ENCODE results near the gene NAA15. TPM values are rescaled to one million over a fixed set of nuclear protein-coding genes. Genes with fewer than 3 reads are reported as not detected.
"Not testable (repeated sequence)": the region's sequence is repeated elsewhere in the genome, so short reads cannot be mapped to it uniquely, and the experiment has no call there.

The NAA15 gene
- total RNA-seq, 1 experiment from 2014 or later, result 98.9 TPM

DNA sequence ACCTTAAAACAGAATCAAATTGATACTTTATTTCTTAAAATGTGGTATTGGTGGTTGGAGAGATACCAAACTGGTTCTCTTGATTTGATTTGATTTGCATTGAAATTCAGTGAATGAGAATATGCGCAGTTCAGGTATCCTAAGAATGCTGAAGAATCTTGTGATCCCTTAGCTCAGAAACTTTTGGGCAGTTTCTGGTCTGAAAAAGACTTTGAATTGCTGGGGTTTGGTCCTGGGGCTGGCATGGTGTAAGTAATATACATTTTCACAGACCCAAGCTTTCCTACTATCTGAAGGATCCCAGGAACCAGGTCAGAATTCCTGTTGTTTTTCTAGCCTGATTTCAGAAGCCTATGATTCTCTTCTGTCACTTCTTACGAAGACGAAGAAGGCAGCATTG lies 159.3 kb downstream of the NAA15 start (continued):
- TF ChIP-seq, protein P1, sequence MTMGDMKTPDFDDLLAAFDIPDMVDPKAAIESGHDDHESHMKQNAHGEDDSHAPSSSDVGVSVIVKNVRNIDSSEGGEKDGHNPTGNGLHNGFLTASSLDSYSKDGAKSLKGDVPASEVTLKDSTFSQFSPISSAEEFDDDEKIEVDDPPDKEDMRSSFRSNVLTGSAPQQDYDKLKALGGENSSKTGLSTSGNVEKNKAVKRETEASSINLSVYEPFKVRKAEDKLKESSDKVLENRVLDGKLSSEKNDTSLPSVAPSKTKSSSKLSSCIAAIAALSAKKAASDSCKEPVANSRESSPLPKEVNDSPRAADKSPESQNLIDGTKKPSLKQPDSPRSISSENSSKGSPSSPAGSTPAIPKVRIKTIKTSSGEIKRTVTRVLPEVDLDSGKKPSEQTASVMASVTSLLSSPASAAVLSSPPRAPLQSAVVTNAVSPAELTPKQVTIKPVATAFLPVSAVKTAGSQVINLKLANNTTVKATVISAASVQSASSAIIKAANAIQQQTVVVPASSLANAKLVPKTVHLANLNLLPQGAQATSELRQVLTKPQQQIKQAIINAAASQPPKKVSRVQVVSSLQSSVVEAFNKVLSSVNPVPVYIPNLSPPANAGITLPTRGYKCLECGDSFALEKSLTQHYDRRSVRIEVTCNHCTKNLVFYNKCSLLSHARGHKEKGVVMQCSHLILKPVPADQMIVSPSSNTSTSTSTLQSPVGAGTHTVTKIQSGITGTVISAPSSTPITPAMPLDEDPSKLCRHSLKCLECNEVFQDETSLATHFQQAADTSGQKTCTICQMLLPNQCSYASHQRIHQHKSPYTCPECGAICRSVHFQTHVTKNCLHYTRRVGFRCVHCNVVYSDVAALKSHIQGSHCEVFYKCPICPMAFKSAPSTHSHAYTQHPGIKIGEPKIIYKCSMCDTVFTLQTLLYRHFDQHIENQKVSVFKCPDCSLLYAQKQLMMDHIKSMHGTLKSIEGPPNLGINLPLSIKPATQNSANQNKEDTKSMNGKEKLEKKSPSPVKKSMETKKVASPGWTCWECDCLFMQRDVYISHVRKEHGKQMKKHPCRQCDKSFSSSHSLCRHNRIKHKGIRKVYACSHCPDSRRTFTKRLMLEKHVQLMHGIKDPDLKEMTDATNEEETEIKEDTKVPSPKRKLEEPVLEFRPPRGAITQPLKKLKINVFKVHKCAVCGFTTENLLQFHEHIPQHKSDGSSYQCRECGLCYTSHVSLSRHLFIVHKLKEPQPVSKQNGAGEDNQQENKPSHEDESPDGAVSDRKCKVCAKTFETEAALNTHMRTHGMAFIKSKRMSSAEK (CRISPR knock-in tag; IDR thresholded peaks at IDR 0.05; ENCODE audit: borderline replicate concordance), result no peak
- TF ChIP-seq, protein P2, sequence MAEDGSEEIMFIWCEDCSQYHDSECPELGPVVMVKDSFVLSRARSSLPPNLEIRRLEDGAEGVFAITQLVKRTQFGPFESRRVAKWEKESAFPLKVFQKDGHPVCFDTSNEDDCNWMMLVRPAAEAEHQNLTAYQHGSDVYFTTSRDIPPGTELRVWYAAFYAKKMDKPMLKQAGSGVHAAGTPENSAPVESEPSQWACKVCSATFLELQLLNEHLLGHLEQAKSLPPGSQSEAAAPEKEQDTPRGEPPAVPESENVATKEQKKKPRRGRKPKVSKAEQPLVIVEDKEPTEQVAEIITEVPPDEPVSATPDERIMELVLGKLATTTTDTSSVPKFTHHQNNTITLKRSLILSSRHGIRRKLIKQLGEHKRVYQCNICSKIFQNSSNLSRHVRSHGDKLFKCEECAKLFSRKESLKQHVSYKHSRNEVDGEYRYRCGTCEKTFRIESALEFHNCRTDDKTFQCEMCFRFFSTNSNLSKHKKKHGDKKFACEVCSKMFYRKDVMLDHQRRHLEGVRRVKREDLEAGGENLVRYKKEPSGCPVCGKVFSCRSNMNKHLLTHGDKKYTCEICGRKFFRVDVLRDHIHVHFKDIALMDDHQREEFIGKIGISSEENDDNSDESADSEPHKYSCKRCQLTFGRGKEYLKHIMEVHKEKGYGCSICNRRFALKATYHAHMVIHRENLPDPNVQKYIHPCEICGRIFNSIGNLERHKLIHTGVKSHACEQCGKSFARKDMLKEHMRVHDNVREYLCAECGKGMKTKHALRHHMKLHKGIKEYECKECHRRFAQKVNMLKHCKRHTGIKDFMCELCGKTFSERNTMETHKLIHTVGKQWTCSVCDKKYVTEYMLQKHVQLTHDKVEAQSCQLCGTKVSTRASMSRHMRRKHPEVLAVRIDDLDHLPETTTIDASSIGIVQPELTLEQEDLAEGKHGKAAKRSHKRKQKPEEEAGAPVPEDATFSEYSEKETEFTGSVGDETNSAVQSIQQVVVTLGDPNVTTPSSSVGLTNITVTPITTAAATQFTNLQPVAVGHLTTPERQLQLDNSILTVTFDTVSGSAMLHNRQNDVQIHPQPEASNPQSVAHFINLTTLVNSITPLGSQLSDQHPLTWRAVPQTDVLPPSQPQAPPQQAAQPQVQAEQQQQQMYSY (CRISPR knock-in tag; IDR thresholded peaks at IDR 0.05), result no peak

DNA sequence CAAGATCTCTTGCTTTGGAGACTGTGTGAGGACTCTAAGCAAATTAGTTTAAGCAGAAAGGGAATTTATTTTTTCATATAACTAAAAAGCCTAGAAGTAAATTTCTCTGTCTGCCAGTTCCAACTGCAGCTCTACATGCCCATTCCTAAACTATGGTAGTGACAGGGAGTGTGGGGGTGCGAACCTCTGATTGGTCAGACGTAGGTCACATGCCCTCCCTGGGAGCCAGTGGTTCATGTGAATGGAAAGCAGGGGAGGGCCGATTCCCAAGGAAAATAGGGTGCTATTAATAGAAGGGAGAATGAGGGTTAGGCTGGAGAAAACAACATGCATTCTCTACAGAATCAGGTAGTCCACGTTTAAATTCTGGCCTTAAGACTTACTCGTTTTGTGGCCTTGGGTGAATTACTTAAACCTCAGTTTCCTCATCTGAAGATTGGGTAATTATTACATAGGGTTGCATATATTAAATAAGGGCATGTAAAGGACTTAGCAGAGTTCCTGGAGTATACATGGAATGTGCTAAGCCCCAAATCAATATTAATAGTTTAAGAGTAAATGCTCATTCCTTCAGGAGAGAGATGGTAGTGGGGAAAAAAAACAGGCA lies 159.8 kb downstream of the NAA15 start:
- Mint-ChIP-seq H3K27me3 (ENCODE audit: low read depth) (no peaks in the 10 kb centered on the region), H3K4me1 (peaks cover 46% of the 10 kb centered on the region), H3K27ac (peak overlapping the region; percentile 99), H3K4me3 (peak overlapping the region; percentile 41), H3K9me3 (peaks cover 3% of the 10 kb centered on the region; the same call in 1 of the 2 replicates), H3K36me3 (peaks cover 3% of the 10 kb centered on the region; the same call in 1 of the 2 replicates)
- DNase-seq (ENCODE audit: low spot score), result peak; percentile 46
- TF ChIP-seq ZBTB21 (CRISPR knock-in tag; IDR thresholded peaks at IDR 0.05; ENCODE audit: borderline replicate concordance) (no peak), NFYB (CRISPR knock-in tag; conservative IDR thresholded peaks at IDR 0.05; ENCODE audit: low read depth) (peak; percentile 52)
- TF ChIP-seq, protein P3, sequence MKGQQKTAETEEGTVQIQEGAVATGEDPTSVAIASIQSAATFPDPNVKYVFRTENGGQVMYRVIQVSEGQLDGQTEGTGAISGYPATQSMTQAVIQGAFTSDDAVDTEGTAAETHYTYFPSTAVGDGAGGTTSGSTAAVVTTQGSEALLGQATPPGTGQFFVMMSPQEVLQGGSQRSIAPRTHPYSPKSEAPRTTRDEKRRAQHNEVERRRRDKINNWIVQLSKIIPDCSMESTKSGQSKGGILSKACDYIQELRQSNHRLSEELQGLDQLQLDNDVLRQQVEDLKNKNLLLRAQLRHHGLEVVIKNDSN (CRISPR knock-in tag; IDR thresholded peaks at IDR 0.05), result peak; percentile 93
- TF ChIP-seq, protein P4, sequence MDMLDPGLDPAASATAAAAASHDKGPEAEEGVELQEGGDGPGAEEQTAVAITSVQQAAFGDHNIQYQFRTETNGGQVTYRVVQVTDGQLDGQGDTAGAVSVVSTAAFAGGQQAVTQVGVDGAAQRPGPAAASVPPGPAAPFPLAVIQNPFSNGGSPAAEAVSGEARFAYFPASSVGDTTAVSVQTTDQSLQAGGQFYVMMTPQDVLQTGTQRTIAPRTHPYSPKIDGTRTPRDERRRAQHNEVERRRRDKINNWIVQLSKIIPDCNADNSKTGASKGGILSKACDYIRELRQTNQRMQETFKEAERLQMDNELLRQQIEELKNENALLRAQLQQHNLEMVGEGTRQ (CRISPR knock-in tag; IDR thresholded peaks at IDR 0.05), result peak; percentile 94
- CTCF ChIA-PET, result interaction anchor here (0.6 to 2.0 kb wide), 8 partner anchors 9 to 430 kb away, joined by 3 to 11 read pairs (median 3); no protein-coding TSS in a partner anchor
- peak; percentile 91 for ATAC-seq
- POLR2A ChIA-PET, result interaction anchor here (0.6 to 1.2 kb wide), 2 partner anchors 283 to 363 kb away, joined by 3 read pairs; no protein-coding TSS in a partner anchor

DNA sequence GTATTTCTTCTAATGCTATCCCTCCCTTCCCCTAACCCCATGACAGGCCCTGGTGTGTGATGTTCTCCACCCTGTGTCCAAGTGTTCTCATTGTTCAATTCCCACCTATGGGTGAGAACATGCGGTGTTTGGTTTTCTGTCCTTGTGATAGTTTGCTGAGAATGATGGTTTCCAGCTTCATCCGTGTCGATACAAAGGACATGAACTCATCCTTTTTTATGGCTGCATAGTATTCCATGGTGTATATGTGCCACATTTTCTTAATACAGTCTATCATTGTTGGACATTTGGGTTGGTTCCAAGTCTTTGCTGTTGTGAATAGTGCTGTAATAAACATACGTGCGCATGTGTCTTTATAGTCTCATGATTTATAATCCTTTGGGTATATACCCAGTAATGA lies 163.2 kb downstream of the NAA15 start:
- DNase-seq (ENCODE audit: low spot score); H3K27ac Mint-ChIP-seq; CTCF ChIA-PET; POLR2A ChIA-PET; H3K4me3 Mint-ChIP-seq; ATAC-seq; H3K27me3 Mint-ChIP-seq (ENCODE audit: low read depth): not testable (repeated sequence)
- Mint-ChIP-seq H3K36me3 (peaks cover 15% of the 10 kb centered on the region; the same call in 1 of the 2 replicates), H3K9me3 (peaks cover 18% of the 10 kb centered on the region), H3K4me1 (peaks cover 15% of the 10 kb centered on the region)

DNA sequence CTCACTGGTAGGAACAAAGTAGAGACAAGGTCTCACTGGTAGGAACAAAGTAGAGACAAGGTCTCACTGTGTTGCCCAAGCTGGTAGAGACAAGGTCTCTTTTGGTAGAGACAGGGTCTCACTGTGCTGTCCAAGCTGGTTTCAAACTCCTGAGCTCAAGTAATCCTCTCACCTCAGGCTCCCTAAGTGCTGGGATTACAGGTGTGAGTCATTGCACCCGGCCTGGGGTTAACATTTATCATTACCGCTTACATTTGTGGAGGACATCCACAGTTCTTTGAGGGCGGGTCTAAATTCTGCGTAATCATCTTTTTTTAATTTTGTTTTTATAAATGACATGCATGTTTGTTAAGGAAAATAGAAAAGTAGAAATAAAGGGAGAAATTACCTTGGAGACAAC lies 164.6 kb downstream of the NAA15 start:
- CTCF ChIA-PET, result interaction anchor here (1.3 kb wide), 2 partner anchors 44 to 99 kb away, joined by 3 to 4 read pairs; no protein-coding TSS in a partner anchor
- ATAC-seq, result no peak
- POLR2A ChIA-PET, result no interaction called here
- H3K27ac Mint-ChIP-seq, result no peak overlapping the region
- H3K36me3 Mint-ChIP-seq, result peaks cover 15% of the 10 kb centered on the region; the same call in 1 of the 2 replicates
- H3K27me3 Mint-ChIP-seq (ENCODE audit: low read depth), result no peaks in the 10 kb centered on the region
- peaks cover 5% of the 10 kb centered on the region for H3K4me1 Mint-ChIP-seq
- peaks cover 18% of the 10 kb centered on the region for H3K9me3 Mint-ChIP-seq
- no peak overlapping the region for H3K4me3 Mint-ChIP-seq
- TF ChIP-seq, protein P5, sequence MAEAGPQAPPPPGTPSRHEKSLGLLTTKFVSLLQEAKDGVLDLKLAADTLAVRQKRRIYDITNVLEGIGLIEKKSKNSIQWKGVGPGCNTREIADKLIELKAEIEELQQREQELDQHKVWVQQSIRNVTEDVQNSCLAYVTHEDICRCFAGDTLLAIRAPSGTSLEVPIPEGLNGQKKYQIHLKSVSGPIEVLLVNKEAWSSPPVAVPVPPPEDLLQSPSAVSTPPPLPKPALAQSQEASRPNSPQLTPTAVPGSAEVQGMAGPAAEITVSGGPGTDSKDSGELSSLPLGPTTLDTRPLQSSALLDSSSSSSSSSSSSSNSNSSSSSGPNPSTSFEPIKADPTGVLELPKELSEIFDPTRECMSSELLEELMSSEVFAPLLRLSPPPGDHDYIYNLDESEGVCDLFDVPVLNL (CRISPR knock-in tag; IDR thresholded peaks at IDR 0.05; ENCODE audit: borderline replicate concordance, low read depth), result no peak
- TF ChIP-seq ZNF416 (CRISPR knock-in tag; IDR thresholded peaks at IDR 0.05) (no peak), EMX1 (CRISPR knock-in tag; IDR thresholded peaks at IDR 0.05) (no peak), MYBL2 (CRISPR knock-in tag; IDR thresholded peaks at IDR 0.05) (no peak), NFE2L1 (CRISPR knock-in tag; IDR thresholded peaks at IDR 0.05) (no peak)
- TF ChIP-seq, protein P6, sequence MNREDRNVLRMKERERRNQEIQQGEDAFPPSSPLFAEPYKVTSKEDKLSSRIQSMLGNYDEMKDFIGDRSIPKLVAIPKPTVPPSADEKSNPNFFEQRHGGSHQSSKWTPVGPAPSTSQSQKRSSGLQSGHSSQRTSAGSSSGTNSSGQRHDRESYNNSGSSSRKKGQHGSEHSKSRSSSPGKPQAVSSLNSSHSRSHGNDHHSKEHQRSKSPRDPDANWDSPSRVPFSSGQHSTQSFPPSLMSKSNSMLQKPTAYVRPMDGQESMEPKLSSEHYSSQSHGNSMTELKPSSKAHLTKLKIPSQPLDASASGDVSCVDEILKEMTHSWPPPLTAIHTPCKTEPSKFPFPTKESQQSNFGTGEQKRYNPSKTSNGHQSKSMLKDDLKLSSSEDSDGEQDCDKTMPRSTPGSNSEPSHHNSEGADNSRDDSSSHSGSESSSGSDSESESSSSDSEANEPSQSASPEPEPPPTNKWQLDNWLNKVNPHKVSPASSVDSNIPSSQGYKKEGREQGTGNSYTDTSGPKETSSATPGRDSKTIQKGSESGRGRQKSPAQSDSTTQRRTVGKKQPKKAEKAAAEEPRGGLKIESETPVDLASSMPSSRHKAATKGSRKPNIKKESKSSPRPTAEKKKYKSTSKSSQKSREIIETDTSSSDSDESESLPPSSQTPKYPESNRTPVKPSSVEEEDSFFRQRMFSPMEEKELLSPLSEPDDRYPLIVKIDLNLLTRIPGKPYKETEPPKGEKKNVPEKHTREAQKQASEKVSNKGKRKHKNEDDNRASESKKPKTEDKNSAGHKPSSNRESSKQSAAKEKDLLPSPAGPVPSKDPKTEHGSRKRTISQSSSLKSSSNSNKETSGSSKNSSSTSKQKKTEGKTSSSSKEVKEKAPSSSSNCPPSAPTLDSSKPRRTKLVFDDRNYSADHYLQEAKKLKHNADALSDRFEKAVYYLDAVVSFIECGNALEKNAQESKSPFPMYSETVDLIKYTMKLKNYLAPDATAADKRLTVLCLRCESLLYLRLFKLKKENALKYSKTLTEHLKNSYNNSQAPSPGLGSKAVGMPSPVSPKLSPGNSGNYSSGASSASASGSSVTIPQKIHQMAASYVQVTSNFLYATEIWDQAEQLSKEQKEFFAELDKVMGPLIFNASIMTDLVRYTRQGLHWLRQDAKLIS (CRISPR knock-in tag; IDR thresholded peaks at IDR 0.05; ENCODE audit: borderline replicate concordance), result no peak
- no peak for DNase-seq (ENCODE audit: low spot score)
